ENCODE measurements around the gene PNN.
"Not testable (repeated sequence)": the region's sequence is repeated elsewhere in the genome, so short reads cannot be mapped to it uniquely, and the experiment has no call there.

Gene PNN

GRCh38 chr14:39181693-39182047, 6.6 kb downstream of the PNN start:
- no peak for DNase-seq

GRCh38 chr14:39182770-39183684, 8.0 kb downstream of the PNN start:
- no peak for DNase-seq

- DNase-seq = not testable (repeated sequence)
Measured at GRCh38 chr14:39183685-39184003, 8.6 kb downstream of the PNN start.

- no peak for DNase-seq
Measured at GRCh38 chr14:39184628-39185255, 9.7 kb downstream of the PNN start.

- no peak for DNase-seq
Measured at GRCh38 chr14:39185256-39186049, 10.4 kb downstream of the PNN start.

- no peak for DNase-seq
Measured at GRCh38 chr14:39186941-39187525, 12.0 kb downstream of the PNN start.

GRCh38 chr14:39203659-39204606, 28.9 kb downstream of the PNN start:
- DNase-seq = no peak

GRCh38 chr14:39207430-39207829, 32.4 kb downstream of the PNN start:
- not testable (repeated sequence) for DNase-seq

- DNase-seq = no peak
Measured at GRCh38 chr14:39211109-39211741, 36.2 kb downstream of the PNN start.

GRCh38 chr14:39212034-39212433, 37.0 kb downstream of the PNN start:
- DNase-seq = no peak

GRCh38 chr14:39212693-39213092, 37.6 kb downstream of the PNN start:
- no peak for DNase-seq

GRCh38 chr14:39217214-39217879, 42.3 kb downstream of the PNN start:
- no peak for DNase-seq

- no peak for DNase-seq
Measured at GRCh38 chr14:39218171-39218769, 43.2 kb downstream of the PNN start.

- no peak for DNase-seq
Measured at GRCh38 chr14:39219075-39219499, 44.0 kb downstream of the PNN start.

GRCh38 chr14:39220473-39220872, 45.4 kb downstream of the PNN start:
- DNase-seq = not testable (repeated sequence)

GRCh38 chr14:39228044-39228443, 53.0 kb downstream of the PNN start:
- no peak for DNase-seq

GRCh38 chr14:39228509-39229221, 53.6 kb downstream of the PNN start:
- DNase-seq = no peak

- no peak for DNase-seq
Measured at GRCh38 chr14:39229222-39229543, 54.1 kb downstream of the PNN start.

- no peak for DNase-seq
Measured at GRCh38 chr14:39229601-39230110, 54.6 kb downstream of the PNN start.
